CD4-positive, alpha-beta T cell treated with Interleukin-6 for 4 hours (primary cell): ENCODE results near the gene SCN10A.

Experiments used
- DNase-seq: peaks from one replicate; pipeline ENCODE4 v3.0.0-alpha.2; 2020; ENCODE audit warnings: mixed read lengths

SCN10A gene

GRCh38 chr3:38763569-38763968 is 52.4 kb downstream of the SCN10A start:
- DNase-seq, result no peak

DNA sequence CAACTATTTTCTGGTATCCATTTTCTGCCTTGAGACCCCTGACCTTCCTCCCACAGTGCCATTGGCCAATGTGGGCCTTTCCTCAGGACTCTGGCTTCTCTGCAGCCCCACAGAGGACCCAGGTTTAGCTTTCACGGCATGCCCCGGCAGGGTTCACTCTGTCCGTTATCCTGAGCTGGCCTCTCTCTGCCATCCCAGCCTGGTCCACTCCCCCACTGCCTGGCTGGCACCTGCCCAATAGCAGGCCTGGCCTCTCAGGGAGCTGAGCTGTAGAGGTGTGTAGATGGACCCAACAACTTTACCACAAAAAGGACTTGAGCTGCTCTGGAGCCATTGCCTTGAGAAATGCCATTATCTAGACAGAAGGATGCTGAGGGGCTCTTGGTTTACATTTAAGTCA is 57.5 kb downstream of the SCN10A start:
- DNase-seq, result no peak

DNA sequence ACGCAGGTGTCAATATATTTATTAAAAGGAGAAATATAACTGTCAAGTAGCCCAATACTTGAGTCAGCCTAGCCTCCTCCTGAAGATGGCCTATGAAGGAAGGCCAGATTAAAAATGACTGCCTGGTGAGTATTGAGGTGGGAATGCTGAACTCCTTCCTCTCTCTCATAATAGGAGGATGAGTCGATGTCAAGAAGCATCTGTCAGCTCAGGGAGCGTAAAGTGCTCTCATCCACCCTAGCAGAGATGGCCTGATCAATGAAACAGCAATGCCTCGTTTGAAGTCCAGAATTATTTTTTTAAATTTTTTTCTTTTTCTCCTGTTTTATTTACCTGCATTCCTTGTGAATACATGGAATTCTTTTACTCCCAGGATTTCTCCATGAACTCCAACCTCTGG is 58.3 kb downstream of the SCN10A start:
- no peak for DNase-seq

DNA sequence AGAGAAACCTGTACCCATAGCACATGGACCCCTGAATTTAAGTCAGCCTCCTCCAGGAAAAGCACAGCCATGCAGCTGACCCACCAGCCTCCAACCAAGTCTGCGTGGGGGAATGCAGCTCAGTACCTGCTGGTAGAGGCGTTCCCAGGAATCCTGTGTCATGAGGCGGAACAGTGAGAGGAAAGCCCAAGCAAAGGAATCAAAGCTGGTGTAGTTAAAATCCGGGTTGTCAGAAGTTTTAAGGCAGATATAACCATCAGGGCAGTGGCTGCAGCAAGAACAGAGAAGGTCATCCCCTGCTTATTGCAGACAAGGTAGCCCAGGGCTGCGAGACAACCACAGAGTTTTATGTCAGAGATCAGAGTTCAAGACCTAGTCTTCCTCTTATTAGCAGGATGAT is 59.1 kb downstream of the SCN10A start:
- DNase-seq, result no peak

GRCh38 chr3:38755130-38755529 is 60.9 kb downstream of the SCN10A start:
- no peak for DNase-seq

- DNase-seq, result no peak
These were observed 69.4 kb downstream of the SCN10A start for GRCh38 chr3:38746641-38747040.

DNA sequence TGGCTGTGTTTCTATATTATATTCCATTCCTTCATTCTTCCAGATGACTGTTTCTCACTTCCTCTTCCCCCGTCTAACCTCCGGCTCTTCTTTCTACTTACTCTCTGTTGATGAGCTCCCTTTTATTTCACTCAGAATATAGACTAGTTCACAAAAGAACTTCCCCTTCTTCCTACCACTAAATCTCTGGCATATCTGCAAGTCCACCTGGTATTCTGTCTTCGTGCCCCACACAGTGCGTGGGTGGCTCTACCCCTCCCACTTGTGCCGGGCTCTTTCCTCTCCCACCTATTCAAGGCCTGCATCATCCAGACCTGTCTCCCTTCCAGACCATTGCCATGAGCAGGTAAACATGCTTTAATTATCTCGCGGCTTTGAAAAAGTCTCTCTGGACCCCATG is 73.0 kb downstream of the SCN10A start:
- DNase-seq, result no peak

- no peak for DNase-seq
These were observed 73.5 kb downstream of the SCN10A start for GRCh38 chr3:38742550-38742949.

DNA sequence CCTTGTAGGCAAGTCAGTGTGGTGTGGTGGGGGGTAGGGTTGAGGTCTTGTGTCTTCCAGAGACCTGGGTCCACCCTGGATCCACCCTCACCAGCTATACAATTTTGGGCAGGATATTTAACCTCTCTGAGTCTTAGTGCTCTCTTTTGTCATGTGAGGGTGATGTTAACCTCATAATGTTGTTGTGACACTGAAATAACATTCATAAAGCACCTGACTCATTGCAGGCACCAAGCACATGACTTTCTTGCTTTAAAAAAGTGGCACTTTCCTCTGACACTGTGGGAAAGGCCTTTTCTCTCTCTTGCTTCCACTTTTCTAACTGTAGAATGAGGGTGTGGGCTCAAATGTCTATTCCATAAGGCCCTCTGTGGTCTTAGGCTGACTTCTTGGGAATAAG is 75.5 kb downstream of the SCN10A start:
- DNase-seq, result no peak

DNA sequence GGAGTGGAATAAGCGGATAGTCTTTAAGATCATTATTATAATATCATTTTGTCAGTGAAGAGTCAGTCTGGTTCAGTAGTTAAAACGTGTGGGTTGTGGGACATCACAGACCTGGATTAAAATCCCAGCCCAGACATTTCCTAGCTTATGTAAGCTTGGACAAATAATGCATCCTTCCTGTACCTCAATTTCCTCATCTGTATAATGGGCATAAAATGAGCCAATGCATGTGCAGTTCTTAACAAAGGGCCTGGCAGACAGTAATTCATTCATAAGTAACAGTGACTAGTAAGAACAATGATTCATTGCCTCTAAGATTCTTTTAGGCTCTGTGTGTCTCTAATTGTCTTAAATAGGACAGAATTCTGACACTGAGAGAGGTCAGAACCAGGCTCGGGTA is 76.1 kb downstream of the SCN10A start:
- no peak for DNase-seq

- DNase-seq, result no peak
These were observed 76.7 kb downstream of the SCN10A start for GRCh38 chr3:38739396-38739689.

DNA sequence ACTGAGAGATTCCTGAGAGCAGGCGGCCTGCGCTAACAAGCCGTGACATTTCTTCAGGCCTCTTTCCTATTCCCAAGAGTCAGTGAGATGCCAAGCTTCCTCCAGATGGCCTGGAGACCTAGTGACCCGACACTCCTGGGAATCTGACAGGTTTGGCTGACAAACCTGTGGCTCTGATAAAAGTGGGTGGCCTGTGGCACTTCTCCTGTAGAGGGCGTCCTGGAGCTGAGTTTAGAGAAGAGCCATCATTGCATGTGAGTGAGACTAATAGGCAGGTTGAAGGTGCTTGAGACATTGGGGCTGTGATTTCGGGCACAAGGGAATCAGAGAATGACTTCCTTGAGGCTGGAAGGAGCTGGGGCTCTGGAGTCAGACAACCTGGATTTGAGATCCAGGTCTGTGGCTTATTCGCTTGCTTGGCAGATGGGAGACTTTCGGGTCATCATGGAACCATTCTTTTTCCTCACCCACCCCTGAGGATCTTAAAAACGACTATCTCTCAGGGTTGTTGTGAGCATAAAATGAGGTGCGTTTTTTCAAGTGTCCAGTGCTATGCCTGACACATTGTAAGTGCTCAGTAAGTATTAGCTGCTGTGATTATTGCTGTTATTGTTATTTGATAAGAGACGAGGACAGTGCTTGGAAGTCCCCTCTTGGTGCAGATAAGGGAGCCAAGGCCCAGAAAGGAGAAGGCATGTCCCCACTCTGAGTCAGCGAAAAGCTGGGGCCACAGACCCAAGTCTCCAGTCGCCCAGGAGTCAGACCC is 77.2 kb downstream of the SCN10A start:
- no peak for DNase-seq

GRCh38 chr3:38731522-38731921 is 84.5 kb downstream of the SCN10A start:
- no peak for DNase-seq

DNA sequence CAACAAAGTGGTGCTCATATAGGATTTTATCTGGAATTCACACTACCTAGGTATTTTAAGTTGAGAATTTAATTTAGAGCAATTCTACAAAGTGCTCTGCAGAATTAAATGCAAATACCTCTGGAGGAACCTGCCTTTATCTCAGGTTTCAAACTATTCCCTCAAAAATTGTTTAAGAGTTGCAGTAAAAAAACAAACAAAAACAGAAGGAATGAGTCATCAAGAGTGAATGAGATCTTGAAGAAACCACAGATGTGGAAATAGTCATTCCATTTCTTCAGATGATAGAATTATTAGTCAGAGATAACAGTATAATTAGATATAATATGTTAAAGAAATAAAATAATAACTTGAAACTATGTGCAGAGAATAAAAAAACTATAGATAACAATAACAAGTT is 85.7 kb downstream of the SCN10A start:
- DNase-seq, result no peak

DNA sequence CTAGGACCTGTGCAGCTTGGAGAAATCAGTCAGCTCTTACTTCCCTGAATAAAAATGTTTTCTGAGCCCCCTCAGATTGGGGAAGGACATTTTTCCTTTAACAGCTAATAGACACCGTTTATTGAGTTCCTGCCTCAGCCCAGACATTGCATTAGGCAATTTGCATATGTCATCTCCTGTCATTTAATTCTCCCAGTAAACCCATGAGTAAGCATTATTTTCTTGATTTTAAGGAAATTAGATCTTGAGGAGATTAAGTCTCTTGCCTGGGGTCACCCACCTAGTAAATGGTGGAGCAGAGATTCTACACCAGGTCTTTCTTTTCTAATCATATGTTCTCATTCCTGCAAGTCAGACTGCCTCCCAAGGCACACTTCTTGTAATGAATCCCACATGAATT is 88.0 kb downstream of the SCN10A start:
- DNase-seq, result no peak

DNA sequence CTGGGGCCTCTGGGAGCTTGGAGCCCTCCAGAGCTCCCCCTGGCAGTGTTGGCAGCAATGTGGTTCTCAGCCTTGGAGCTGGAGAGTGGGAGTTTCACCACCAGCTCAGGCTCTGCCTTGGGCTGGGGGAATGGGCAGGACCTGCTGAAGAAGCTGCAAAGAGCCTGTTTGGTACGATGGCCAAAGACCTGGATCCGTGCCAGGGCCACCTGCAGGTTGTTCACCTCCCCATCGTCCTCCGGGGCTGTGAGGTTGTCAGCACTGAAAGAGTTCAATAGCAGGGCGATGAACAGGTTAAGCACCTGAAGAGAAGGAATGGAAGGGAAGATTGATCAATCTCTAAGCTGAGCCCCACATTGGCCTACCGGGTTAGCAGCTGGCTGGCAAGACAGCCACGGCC is 89.3 kb downstream of the SCN10A start:
- DNase-seq, result no peak

- no peak for DNase-seq
These were observed 90.1 kb downstream of the SCN10A start for GRCh38 chr3:38725726-38726419.

GRCh38 chr3:38724392-38724736 is 91.7 kb downstream of the SCN10A start:
- no peak for DNase-seq

GRCh38 chr3:38723569-38724391 is 92.2 kb downstream of the SCN10A start:
- no peak for DNase-seq

DNA sequence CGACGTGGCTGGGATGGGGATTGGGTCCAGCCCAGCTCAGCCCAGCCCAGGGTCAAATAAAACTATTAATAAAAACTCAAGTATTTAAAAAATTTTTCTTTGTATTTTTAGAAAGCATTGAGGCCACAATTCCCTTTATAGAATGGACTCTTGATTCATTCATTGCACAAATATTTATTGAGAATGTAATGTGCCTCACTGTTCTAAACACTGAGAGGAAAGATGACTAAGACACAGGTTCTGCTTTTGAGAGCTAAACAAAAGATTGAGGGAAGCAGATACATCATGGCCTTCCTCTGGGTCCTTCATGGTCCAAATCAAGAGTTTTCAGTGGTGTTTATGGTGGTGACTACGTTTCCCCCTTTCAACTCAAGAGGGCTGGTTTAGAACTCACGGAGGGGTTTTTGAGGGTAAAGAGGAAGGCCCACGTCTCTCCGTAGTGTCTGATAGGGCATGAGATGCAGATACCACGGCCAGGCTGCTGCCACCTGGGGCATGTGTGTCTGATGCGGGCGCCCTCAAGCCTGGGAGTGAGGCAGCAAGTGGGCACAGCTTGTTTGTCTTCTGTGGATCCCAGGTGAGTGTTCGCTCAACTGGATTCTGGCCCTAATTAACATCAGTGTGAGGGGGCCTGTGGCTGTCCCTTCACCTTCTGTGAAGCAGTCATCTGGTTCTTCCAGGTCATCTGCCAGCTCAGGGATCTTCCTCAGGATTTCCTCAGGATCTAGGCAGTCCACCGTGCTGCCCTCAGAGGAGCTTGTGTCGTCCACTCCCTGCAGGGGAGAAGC is 93.0 kb downstream of the SCN10A start:
- no peak for DNase-seq

DNA sequence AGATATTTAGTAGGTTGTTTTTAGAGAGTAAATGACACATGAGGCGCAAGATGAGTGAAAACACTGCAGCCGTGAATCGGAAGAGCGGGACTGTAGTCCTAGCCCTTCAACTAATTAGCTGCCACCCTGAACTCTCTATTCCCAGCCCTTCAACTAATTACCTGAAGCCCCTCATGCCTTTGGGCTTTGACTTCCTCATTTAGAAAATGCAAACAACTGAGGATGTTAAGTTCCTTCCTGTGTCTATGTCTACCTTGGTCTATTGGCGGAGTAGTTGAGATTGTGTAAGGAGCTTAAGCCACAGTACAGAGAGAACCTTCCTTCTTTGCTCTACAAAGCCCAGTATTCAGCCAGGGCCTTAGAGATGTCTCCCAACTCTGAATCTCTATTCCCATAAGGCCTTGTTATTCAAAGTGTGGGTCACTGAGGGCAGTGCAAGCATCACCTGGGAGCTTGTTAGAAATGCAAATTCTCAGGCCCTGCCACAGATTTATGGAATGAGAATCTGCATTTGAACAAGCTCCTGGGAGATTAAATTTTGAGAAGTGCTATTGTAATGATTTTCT is 94.7 kb downstream of the SCN10A start:
- no peak for DNase-seq

DNA sequence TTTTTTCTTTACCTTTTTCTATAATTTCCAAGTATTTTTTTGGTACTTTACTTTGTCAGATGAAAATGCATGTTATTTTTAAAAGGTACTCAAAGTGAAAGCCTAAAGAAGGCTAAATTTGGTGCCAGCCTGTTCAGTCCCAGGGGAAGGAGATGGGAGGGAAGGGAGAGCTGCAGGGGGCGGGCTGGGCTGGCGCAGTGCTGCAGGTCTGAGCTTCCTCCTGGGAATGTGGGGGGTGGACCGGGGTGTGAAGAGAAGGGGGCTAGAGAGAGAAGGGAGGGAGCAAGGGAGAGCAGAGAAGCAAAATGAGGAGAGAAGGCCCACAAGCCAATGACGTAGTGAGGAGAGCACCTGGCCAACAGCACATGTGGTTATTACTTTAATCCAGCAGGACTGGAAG is 95.6 kb downstream of the SCN10A start:
- DNase-seq, result no peak
